HG03103 (cell line): ENCODE measurements around the gene RAP1GAP2.

Experiments
- ATAC-seq: cut with Tn5 transposase; IDR thresholded peaks from one replicate; pipeline ENCODE4 v1.9.1; 2021; ENCODE audit warnings: low read depth; ENCODE audit not compliant: unreplicated experiment

The RAP1GAP2 gene

DNA sequence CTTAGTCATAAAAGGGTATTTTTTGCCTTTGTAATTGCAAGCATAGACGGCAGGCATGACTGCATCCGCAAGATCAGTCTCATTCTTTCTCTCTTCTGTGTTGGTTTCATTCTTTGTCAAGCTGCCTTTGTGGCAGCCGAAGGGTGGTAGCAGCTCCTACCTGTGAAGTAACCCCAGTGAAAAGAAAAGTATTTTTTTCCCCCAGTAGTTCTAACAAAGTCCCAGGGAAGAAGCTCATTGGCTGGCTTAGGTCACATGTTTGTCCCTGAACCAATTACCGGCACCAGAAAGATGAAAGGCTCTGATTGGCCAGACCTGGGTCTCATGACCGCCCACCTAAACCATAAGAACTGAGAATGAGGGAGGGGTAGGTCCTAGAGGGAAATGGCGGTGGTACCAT, 110.7 kb downstream of the RAP1GAP2 start:
- ATAC-seq: no peak

DNA sequence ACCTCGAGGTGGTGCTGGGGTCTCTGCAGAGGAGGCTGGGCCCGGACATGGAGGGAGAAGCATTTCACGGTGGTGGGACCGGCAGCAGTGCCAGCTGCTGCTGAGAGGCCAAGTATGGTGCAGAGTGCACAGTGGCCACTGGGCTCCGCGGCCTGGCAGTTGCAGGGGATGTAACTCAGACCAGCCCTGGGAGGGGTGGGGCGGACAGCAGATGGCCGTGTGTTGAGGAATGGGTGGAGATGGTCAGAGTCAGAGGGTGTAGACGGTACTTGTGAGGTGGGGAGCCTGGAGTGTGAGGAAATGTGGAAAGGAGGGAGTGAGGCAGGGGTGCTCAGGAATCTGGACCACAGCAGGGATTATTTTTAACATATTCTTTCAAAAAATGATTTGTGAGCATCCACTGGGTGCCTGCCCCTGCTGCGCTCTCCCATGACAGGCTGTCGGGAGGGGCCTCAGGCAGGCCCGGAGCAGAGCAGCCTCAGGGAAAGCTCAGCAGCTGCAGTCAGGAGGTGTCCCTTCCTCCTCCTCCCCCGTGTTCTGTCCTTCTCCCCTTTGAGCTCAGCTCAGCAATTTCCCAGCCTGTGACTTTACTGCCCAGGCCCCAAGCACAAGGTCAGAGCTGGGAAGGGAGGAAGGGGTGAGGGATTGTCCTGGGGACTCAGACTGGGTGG, 113.1 kb downstream of the RAP1GAP2 start:
- ATAC-seq: no peak

DNA sequence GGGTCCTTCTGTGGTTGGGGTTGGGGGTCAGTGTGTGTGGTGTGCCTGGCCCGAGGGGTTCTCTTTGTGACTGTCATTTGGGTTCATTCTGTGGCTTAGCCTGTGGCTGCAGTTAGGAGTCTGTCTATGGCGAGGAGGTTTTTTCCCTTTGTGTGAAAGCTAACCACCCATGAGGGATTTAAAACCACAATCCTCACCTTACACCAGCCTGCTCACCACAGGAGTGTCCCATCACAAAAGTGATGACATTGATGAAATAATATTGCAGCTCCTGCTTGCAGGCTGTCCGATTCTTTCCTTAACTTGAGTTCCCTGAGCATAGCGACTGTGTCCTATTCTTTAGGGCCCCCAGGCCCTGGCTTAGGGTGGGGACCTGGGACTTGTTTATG, 113.6 kb downstream of the RAP1GAP2 start:
- ATAC-seq: no peak

DNA sequence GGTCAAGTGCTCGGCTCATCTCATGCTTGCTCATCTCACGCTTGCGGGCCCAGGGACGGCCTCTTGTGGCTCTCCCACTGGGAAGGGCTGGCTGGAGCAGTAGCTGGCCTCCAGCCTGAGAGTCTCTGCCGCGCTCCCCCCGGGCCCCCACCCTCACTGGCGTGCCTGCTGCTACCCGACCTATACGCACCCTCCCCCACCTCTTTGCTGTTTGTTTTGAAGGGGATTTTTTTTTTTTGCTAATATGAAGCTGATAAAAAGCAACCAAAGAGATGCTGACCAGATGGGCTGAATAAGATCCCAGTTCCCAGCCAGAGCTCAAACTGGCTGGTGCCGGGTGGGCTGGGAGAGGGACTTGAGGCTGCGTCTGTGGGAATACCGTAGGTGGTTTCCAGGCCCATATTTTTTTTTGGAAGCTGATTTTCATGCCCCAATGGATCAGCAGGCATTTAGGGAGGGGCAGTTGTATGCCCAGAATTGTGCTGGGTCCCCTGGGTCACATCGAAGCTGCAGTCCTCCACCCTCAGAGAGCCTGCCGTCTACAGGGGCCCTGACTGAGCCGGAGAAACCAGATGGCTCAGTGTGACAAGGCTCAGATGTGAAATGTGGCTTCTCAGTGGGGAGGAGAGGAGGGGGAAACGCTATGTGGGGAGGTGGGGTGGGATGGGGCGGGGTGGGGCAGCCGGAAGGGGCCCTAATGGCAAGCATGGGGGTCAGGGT, 115.0 kb downstream of the RAP1GAP2 start:
- ATAC-seq: no peak

DNA sequence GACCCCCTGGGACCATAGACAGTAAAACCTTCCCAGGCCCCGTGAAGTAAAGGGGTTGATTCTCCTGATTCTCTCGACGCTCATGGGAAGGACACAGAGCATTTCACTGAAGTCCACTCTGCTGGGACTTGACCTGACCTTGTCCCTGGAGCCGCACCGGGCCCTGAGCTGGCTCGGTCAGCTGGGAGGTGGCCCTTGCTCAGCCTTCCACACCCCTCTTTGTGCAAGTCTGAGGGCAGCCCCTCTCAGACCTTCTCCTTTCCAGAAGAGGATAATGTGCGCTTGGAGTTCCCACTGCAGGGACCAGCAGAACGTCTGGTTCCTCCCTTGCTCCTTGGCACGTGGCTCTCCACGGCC, 115.5 kb downstream of the RAP1GAP2 start:
- no peak for ATAC-seq

DNA sequence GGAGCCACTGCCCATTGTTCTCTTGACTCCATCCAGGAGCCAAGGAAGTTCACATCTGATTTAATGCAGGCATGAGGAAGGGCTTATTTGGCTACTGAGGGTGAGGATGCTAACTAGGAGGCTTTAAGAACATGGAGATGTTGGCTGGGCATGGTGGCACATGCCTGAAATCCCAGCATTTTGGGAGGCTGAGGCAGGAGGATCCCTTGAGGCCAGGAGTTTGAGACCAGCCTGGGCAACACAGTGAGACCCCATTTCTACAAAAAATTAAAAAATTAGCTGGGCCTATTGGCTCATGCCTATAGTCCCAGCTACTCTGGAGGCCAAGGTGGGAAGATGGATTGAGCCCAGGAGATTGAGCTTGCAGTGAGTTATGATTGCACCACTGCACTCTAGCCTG, 116.5 kb downstream of the RAP1GAP2 start:
- ATAC-seq: no peak

DNA sequence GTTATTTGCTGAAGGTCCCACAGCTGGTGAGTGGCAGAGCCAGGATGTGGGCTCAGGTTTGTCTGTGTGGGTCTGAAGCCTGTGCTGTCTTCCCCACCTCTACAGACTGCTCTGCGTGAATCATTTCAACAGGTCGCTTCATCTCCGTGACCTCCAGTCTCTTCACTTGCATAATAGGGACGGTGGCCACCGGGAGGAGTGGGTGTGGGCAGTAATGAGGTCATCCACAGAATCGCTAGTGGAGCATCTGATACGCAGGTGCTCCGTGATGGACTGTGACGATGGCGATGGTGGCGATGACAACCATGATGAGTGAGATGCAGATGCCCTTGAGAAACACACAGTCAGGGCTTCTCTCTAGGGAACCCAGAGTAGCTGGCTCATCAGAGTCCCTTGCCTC, 120.2 kb downstream of the RAP1GAP2 start:
- ATAC-seq: no peak

DNA sequence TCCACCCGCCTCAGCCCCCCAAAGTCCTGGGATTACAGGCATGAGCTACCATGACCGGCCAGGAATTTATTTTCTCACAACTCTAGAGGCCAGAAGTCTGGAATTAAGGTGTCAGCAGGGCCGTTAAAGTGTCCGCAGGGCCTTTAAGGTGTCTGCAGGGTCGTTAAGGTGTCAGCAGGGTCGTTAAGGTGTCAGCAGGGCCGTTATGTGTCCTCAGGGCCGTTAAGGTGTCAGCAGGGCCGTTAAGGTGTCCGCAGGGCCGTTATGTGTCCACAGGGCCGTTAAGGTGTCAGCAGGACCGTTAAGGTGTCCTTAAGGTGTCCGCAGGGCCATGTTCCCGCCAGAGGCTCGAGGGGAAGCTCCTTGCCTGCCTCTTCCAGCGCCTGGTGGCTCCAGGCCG, 125.2 kb downstream of the RAP1GAP2 start:
- no peak for ATAC-seq

DNA sequence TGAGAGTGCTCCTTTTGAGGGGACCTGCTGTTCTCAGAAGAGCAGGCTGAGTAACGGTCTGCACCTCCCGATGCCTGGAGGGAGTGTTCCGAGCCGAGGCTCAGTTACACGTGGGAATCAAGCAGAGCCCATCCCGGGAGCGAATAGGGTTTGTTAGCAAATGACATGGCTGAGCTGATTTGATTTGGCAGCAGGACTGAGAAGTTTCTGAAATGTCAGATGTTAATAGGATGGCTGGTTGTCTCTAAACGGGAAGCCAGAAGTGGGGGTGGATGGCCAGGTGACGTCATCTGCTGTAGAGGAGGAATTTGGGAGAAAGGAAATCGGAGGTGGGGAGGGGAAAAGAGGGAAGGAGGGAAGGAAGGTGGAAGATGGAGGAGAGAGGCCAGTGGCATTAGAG, 128.0 kb downstream of the RAP1GAP2 start:
- no peak for ATAC-seq

DNA sequence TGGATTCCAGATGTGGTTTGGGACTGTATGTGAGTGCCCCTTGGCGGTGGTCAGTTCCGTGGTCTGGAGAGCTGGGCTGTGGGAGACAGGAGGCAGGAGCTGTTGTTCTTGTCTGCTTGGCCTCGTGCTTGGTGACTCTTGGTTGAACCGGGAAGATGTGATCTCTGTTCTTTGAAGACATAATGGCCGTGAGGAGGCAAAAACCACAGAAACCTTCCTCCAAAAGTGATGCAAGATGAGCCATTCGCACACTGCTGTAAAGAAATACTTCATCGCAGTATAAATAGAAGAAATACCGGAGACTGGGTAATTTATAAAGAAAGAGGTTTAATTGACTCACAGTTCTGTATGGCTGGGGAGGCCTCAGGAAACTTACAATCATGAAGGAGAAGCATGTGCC, 128.8 kb downstream of the RAP1GAP2 start:
- ATAC-seq: no peak

DNA sequence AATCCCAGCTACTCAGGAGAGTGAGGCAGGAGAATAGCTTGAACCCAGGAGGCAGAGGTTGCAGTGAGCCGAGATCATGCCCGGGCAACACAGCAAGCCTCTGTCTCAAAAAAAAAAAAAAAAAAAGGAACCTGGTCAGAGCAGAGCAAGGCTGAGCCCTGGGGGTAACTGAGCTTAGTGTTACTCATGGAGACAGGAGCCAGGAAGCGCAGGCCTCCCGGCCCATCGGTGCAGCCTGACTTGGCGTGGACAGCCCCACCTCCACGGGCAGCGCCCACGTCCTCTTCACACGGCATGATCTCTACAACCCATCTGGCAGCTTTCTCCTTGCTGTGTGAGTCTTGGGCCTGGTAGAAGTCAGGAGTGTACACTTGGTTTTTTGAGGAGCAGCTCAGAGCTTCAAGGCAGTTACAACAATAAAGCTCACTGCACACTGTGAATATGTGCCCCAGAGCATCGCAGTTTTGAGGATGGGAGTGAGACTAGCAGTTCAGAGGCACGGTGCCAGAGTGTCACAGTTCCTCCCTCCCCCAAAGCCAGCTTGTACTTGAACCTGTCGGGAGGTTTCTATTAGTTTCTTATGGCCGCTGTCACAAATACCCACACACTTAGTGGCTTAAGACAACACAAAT, 129.9 kb downstream of the RAP1GAP2 start:
- no peak for ATAC-seq

DNA sequence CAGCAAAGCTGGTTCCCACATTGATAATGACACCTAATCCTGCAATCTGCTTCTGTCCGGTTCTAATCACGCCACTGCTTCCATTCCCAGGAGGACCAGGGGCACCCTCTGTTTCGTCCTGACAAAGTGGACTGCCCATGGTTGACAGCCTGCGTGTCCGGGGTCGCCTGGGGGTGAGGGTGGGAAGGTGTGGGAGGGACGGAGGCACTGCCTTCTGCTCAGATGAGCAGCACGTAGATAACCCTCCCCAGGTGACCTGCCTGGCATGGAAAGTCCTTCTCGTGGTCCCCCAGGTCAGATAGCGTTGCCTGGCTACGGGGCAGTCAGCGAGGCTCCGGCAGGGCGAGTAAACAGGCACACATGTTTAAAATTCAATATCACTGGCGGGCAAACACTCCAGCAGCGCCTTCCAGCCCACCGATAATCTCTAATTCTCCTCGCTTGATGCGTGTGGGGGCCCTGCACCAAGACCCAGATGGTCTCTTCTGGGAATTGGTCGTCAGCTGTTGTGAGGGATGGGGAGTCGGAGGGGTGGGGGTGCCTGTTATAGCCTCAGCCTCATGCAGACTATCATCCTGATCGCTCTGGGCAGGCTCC, 132.2 kb downstream of the RAP1GAP2 start:
- no peak for ATAC-seq

DNA sequence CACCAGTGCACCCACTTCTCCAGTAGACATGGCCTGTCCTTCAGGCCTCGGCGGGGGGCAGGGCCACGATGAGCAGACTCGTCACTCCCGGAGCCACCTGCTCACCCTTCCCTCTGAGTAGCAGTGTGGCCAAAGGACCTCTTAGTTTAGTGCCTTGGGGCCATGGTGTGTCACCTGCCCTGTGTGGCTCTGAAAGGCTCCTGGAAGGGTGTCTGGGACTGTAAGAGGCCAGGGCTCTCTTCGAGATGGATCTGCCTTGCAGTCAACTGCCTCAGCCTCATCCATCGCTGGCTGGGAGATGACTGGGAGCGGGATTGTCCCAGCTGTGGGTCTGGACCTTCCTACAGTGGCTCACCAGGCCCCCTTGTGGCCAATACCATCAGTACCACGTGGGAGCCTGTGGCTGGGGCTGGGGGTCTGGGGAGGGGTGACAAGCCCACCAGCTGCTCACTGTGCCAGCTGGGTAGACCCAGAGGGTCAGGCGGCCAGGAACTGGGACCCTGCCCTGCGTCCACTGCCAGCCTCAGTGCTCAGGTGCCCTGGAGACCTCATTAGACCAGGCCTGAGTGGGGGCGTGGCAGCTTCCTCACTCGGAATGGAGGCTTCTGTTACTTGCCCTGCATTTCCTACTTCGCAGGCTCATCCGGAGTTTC, 133.8 kb downstream of the RAP1GAP2 start:
- ATAC-seq: no peak

DNA sequence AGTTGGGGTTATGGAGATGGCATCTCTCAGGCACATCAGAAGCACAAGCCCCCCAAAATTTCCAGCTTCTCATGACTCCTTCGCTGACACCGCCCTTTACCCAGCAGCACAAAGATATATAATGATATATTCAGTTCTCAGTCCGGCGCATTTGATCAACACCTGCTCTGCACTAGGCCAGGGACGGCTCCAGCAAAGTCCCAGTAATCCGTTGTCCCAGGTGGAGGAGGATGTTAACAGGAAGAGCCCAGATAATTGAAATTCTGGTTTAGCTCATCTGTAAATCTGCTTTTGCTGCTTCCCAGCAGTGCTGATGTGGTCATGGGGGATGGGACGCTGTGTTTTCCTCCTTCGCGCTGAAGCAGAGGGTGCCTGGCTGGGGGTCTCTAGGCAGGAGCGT, 135.6 kb downstream of the RAP1GAP2 start:
- no peak for ATAC-seq

DNA sequence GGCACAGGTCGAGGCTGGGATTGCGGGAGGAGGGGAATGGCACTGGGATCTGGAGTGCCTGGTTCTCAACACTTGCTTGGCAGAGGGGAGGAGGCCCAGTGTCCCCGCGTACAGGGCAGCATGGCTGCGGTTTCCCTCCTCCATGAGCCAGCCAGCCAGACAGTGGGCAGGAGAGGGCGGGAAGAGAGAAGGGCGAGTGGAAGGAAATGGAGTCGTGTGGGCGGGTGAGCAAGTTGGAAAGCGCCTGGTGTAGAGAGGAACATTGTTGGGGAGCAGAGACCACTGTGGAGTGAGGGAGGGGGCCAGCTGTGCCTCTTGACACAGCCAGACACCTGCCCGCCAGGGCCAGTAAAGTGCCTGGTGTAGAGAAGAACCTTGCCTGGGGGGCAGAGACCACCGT, 136.7 kb downstream of the RAP1GAP2 start:
- no peak for ATAC-seq

DNA sequence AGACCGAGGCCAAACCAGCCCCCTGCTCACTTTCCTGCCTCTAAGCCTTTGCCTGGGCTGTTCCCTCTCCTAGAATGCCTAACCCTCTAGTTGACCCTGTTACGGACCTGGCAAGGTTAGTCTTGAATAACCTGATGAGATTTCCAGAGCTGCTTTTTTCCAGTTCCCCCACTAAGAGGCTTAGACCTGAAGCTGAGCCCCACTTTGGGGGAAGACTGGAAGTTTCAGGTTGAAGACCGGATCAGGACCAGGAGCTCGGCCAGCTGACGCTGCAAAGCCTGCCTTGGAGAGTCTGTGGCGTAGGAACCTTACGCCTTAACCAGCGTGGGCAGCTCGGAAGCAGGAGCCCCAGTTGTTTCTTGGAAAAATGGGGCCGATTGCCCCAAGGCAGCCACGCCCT, 137.4 kb downstream of the RAP1GAP2 start:
- ATAC-seq: no peak

DNA sequence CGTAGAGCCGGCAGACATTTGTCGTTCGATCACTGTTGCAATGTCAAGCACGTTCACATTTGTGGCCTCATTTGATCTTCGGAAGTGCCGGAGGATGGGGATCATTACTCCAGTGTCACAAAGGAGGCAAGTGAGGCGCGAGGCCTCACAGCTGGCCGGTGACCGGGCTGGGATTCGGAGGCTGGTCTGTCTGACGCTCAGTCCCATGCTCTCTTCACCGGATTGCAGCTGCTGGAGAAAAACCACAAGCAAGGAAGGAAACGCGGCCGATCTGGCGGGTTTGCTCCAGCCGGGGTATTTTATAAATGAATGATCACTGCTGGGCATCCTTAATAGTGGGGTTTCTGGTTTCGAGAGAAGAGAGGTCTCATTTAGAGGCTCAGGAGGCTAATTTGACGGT, 139.4 kb downstream of the RAP1GAP2 start:
- ATAC-seq: no peak

DNA sequence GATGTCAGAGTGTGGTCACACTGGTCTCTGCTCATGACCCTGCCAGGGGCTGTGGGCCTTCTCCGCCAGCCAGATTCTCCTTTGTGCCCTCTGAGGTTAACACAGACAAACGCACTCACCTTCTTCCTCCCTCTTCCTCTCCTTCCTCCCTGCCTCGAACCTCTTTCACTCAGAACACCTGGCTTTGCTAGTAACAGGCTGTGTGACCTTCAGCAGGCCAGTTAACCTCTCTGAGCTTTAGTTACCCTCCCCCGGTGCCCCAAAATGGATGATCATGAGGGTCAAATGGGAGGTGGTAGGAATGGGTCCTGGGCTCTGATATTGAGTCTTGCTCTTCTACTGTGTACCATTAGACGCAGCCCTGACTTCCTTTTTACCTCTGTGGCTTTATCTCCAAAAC, 140.1 kb downstream of the RAP1GAP2 start:
- ATAC-seq: no peak

DNA sequence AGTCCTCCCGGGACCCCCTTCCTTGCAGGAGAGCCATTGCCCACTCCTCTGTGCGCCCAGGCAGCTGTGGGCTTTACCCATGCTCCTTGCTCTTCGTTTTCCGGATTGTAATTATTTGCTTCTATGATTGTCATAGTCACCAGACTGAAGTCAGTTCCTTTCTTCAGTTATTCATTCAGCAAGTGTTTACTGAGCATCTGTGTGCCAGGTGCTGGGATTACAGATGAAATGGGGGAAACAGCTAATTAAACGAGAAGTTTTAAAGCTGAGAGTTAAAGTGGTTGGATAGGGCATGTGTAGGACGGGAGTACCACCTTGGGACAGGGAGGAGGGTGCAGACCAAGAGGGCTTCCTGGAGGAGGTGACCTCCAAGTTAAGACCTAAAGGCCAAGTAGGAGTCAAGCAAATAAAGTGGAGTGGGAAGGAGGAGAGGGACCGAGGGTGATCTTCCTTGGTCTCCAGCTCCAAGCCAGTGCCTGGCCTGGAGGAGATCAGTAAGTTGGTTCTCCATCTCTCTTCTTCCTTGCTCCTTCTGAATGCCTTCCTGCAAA, 140.6 kb downstream of the RAP1GAP2 start:
- no peak for ATAC-seq

DNA sequence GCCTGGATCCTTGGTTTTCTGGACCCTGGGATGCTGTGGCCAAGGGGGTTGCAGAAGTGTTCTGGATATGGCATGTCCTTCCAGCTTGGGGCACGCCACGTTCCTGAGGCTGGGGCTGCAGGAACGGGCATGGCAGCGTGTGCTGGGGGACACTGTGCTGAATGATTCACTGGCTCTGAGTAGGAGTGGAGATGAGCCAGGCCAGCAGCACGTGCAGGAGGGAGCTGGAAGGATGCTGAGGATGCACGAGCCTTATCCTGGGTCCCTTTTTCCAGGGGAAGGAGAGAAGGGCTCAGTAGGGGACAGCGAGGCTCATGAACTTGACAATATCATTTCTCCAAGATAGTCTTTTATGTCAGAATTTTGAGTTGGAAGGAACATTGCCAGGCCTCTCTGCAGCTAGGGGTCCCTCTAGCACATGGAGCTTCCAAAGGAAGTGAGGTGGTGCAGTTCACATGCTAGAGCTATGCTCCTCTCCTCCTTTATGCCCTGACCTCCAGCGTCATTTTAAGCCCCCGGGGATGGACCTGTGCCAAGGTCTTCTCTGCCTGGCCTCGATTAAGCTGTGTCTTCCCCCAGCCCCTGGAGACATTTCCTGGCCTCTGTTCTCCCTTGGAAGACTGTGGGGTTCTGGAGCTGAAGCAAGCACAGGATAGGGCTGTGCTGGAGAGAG, 141.2 kb downstream of the RAP1GAP2 start:
- no peak for ATAC-seq
